HG02623 (cell line): Measurements from ENCODE around the gene TSPAN11.
"Not testable (repeated sequence)": the region's sequence is repeated elsewhere in the genome, so short reads cannot be mapped to it uniquely, and the experiment has no call there.

Source experiments
- ATAC-seq: cut with Tn5 transposase; IDR thresholded peaks from one replicate; pipeline ENCODE4 v1.9.1; 2021; ENCODE audit warnings: moderate library complexity; ENCODE audit not compliant: unreplicated experiment

Gene TSPAN11

GRCh38 chr12:30926243-30927221 lies at the start of gene TSPAN11:
Gene TSPAN11 (plus strand): TSS chr12:30926748. CDS start chr12:30953992, 27,244 bp downstream.
- ATAC-seq, result no peak

- ATAC-seq, result no peak
Observed at GRCh38 chr12:30877105-30877875, 49.3 kb upstream of the TSPAN11 start.

- ATAC-seq, result no peak
Observed at GRCh38 chr12:30878024-30878423, 48.5 kb upstream of the TSPAN11 start.

GRCh38 chr12:30880061-30880460 lies 46.5 kb upstream of the TSPAN11 start:
- ATAC-seq, result no peak

- no peak for ATAC-seq
Observed at GRCh38 chr12:30880813-30881212, 45.7 kb upstream of the TSPAN11 start.

GRCh38 chr12:30882706-30883105 lies 43.8 kb upstream of the TSPAN11 start:
- no peak for ATAC-seq

GRCh38 chr12:30884799-30885198 lies 41.7 kb upstream of the TSPAN11 start:
- no peak for ATAC-seq

- no peak for ATAC-seq
Observed at GRCh38 chr12:30885321-30885720, 41.2 kb upstream of the TSPAN11 start.

GRCh38 chr12:30887226-30887625 lies 39.3 kb upstream of the TSPAN11 start:
- no peak for ATAC-seq

GRCh38 chr12:30888241-30888640 lies 38.3 kb upstream of the TSPAN11 start:
- no peak for ATAC-seq

GRCh38 chr12:30894531-30894930 lies 32.0 kb upstream of the TSPAN11 start:
- ATAC-seq, result not testable (repeated sequence)

GRCh38 chr12:30896461-30896860 lies 30.1 kb upstream of the TSPAN11 start:
- no peak for ATAC-seq

- no peak for ATAC-seq
Observed at GRCh38 chr12:30898846-30899245, 27.7 kb upstream of the TSPAN11 start.

- ATAC-seq, result no peak
Observed at GRCh38 chr12:30900351-30900750, 26.2 kb upstream of the TSPAN11 start.

- no peak for ATAC-seq
Observed at GRCh38 chr12:30902001-30902400, 24.5 kb upstream of the TSPAN11 start.

- no peak for ATAC-seq
Observed at GRCh38 chr12:30902596-30902995, 24.0 kb upstream of the TSPAN11 start.

- ATAC-seq, result no peak
Observed at GRCh38 chr12:30905463-30906009, 21.0 kb upstream of the TSPAN11 start.

- ATAC-seq, result no peak
Observed at GRCh38 chr12:30908076-30908721, 18.3 kb upstream of the TSPAN11 start.

GRCh38 chr12:30908722-30909348 lies 17.7 kb upstream of the TSPAN11 start:
- ATAC-seq, result no peak

- ATAC-seq, result no peak
Observed at GRCh38 chr12:30909349-30910037, 17.1 kb upstream of the TSPAN11 start.
